Tibial nerve (tissue), 4 donors: ENCODE data around the gene MGLL. TPM values are rescaled to one million over a fixed set of nuclear protein-coding genes. Genes with fewer than 3 reads are reported as not detected.

Experiments used
- DNase-seq, 2 donors: peaks; one replicate each; pipeline ENCODE4 v3.0.0-alpha.2; 2019; ENCODE audit warnings: low spot score in 2 of 2
- H3K27ac ChIP-seq, 4 donors: fragments of 200-600 bp; sonication (generic) in 3 of 4; one replicate each; pipeline ENCODE4 v1.5.1; 2017 to 2019; ENCODE audit warnings: mild to moderate bottlenecking in 1 of 4
- H3K27me3 ChIP-seq, 2 donors: fragments of 200-600 bp; sonication (generic) in 1 of 2; one replicate each; pipeline versions ENCODE4 v1.5.1 to v1.6.0; 2017 to 2019
- H3K36me3 ChIP-seq, 3 donors: fragments of 200-600 bp; sonication (generic); one replicate each; pipeline ENCODE4 v1.5.1; 2018 to 2019
- H3K4me1 ChIP-seq, 4 donors: fragments of 200-600 bp; sonication (generic) in 3 of 4; one replicate each; pipeline ENCODE4 v1.5.1; 2017 to 2019
- H3K4me3 ChIP-seq, 4 donors: fragments of 200-600 bp; sonication (generic) in 3 of 4; one replicate each; pipeline ENCODE4 v1.5.1; 2017 to 2019; ENCODE audit warnings: mild to moderate bottlenecking in 1 of 4, moderate library complexity in 1 of 4
- H3K9me3 ChIP-seq, 4 donors: fragments of 200-600 bp; sonication (generic) in 3 of 4; one replicate each; pipeline ENCODE4 v1.5.1; 2017 to 2019
- CTCF ChIP-seq, 5 experiments: fragments of 200-600 bp in 3 of 5; fragments of 450-650 bp in 2 of 5; sonication (generic) in 3 of 5; IDR thresholded peaks; one replicate each; pipeline ENCODE4 v1.5.1; 2016 to 2019; ENCODE audit warnings: antibody characterized with exemption in 5 of 5, mild to moderate bottlenecking in 3 of 5, moderate library complexity in 2 of 5
- EP300 ChIP-seq, 2 donors: sonication (generic); formaldehyde crosslinking; IDR thresholded peaks; one replicate each; pipeline ENCODE4 v1.6.1; 2017; ENCODE audit warnings: antibody characterized with exemption in 2 of 2, mild to moderate bottlenecking in 1 of 2
- POLR2A ChIP-seq, 2 donors: fragments of 450-650 bp; IDR thresholded peaks; one replicate each; pipeline ENCODE4 v1.6.1; 2017; ENCODE audit warnings: antibody characterized with exemption in 2 of 2, mild to moderate bottlenecking in 2 of 2, moderate library complexity in 2 of 2
- WGBS, 2 donors: methylation state at CpG; one replicate each; pipeline ENCODE4 v1.1.5; 2018; 5-methylcytosine and 5-hydroxymethylcytosine counted together
- total RNA-seq, 4 donors: library from RNA; depleted of rRNA; stranded (reverse); fragments of >200 nt; gene quantifications; one replicate each; pipeline ENCODE4 v1.1.0, GENCODE V29; 2016

Gene MGLL
- total RNA-seq, 4 donors from 2014 or later = 67.5 to 96.6 (median 86.1) TPM

GRCh38 chr3:127774647-127775046 lies 47.7 kb downstream of the MGLL start:
- Histone ChIP-seq H3K36me3 (peaks cover 0 to 3% (median 0%) of the 10 kb centered on the region in 3 donors), H3K9me3 (peaks cover 0 to 3% (median 0%) of the 10 kb centered on the region in 4 donors), H3K4me1 (peaks cover 0 to 45% (median 17%) of the 10 kb centered on the region in 4 donors), H3K4me3 (no peak overlapping the region), H3K27ac (peak overlapping the region in 2 of 4 donors; percentile 63 to 78), H3K27me3 (no peaks in the 10 kb centered on the region)
- DNase-seq = no peak
- WGBS, 2 donors = 70 to 74% methylated on average over 6 of the region's 6 CpGs
- no peak for TF ChIP-seq POLR2A (IDR thresholded peaks at IDR 0.05)
- no peak for TF ChIP-seq EP300 (IDR thresholded peaks at IDR 0.05)
- no peak for TF ChIP-seq CTCF (IDR thresholded peaks at IDR 0.05)

- no peak for TF ChIP-seq CTCF (IDR thresholded peaks at IDR 0.05)
- no peak for TF ChIP-seq EP300 (IDR thresholded peaks at IDR 0.05)
- H3K9me3 ChIP-seq = peaks cover 0 to 5% (median 0%) of the 10 kb centered on the region in 4 donors
- peaks cover 0 to 10% (median 0%) of the 10 kb centered on the region in 3 donors for H3K36me3 ChIP-seq
- H3K27ac ChIP-seq = no peak overlapping the region
- no peak for DNase-seq
- WGBS, 2 donors = 89 to 92% methylated on average over 8 of the region's 8 CpGs
- no peak overlapping the region for H3K4me3 ChIP-seq
- H3K4me1 ChIP-seq = peaks cover 0 to 45% (median 17%) of the 10 kb centered on the region in 4 donors
- no peaks in the 10 kb centered on the region for H3K27me3 ChIP-seq
Measured at GRCh38 chr3:127773752-127774395, 48.4 kb downstream of the MGLL start.

GRCh38 chr3:127772827-127773751 lies 49.2 kb downstream of the MGLL start:
- 88 to 93% methylated on average over 12 of the region's 12 CpGs for WGBS, 2 donors
- H3K27ac ChIP-seq = peak overlapping the region in 1 of 4 donors; percentile 6
- no peak for DNase-seq

GRCh38 chr3:127772273-127772672 lies 50.0 kb downstream of the MGLL start:
- Histone ChIP-seq H3K27ac (no peak overlapping the region), H3K4me1 (peaks cover 0 to 39% (median 17%) of the 10 kb centered on the region in 4 donors), H3K9me3 (peaks cover 0 to 19% (median 2%) of the 10 kb centered on the region in 4 donors), H3K4me3 (no peak overlapping the region), H3K27me3 (no peaks in the 10 kb centered on the region), H3K36me3 (peaks cover 0 to 23% (median 0%) of the 10 kb centered on the region in 3 donors)
- 84 to 94% methylated on average over 2 to 5 of the region's 5 CpGs for whole genome bisulfite sequencing, 2 donors
- TF ChIP-seq EP300 (IDR thresholded peaks at IDR 0.05) = no peak
- TF ChIP-seq POLR2A (IDR thresholded peaks at IDR 0.05) = no peak
- no peak for TF ChIP-seq CTCF (IDR thresholded peaks at IDR 0.05)
- no peak for DNase-seq

More at GRCh38 chr3:127772827-127773751, 49.2 kb downstream of the MGLL start:
- no peak overlapping the region for H3K4me3 ChIP-seq
- peaks cover 0 to 13% (median 0%) of the 10 kb centered on the region in 4 donors for H3K9me3 ChIP-seq
- peaks cover 0 to 44% (median 17%) of the 10 kb centered on the region in 4 donors for H3K4me1 ChIP-seq
- peaks cover 0 to 18% (median 0%) of the 10 kb centered on the region in 3 donors for H3K36me3 ChIP-seq
- no peaks in the 10 kb centered on the region for H3K27me3 ChIP-seq
- TF ChIP-seq CTCF (IDR thresholded peaks at IDR 0.05) (no peak), POLR2A (IDR thresholded peaks at IDR 0.05) (no peak), EP300 (IDR thresholded peaks at IDR 0.05) (no peak)
